GM23338 (cell line): Measurements from ENCODE around the gene PROC.

Experiments
- CREB1 ChIP-seq: fragments of 250-450 bp; sonication (Bioruptor Pico); IDR thresholded peaks from 2 replicates; pipeline ENCODE4 v1.5.0; 2020; ENCODE audit warnings: low read depth, mild to moderate bottlenecking, moderate library complexity
- EZH2 ChIP-seq: fragments of 200-600 bp; sonication (generic); IDR thresholded peaks from one replicate; pipeline ENCODE4 v1.8.0; 2017; ENCODE audit warnings: antibody characterized with exemption, mild to moderate bottlenecking, low read depth; ENCODE audit not compliant: unreplicated experiment
- EZH2phosphoT487 ChIP-seq: fragments of 200-600 bp; sonication (generic); IDR thresholded peaks from one replicate; pipeline ENCODE4 v1.8.1; 2018; ENCODE audit warnings: antibody characterized with exemption; ENCODE audit not compliant: unreplicated experiment
- JUNB ChIP-seq: IDR thresholded peaks from one replicate; pipeline ENCODE4 v1.6.1; 2016; ENCODE audit warnings: antibody characterized with exemption; ENCODE audit not compliant: unreplicated experiment
- NANOG ChIP-seq: IDR thresholded peaks from 2 replicates; pipeline ENCODE4 v1.6.1; 2016; ENCODE audit warnings: antibody characterized with exemption, borderline replicate concordance
- POLR2AphosphoS5 ChIP-seq: IDR thresholded peaks from 2 replicates; pipeline ENCODE4 v1.6.1; 2016; ENCODE audit warnings: antibody characterized with exemption, low read depth
- STAT1 ChIP-seq: IDR thresholded peaks from one replicate; pipeline ENCODE4 v1.6.1; 2016; ENCODE audit warnings: antibody characterized with exemption; ENCODE audit not compliant: unreplicated experiment
- TF ChIP-seq, protein P1 (sequence below), 2 experiments: fragments of 200-600 bp in 1 of 2; sonication (generic) in 1 of 2; conservative IDR thresholded peaks; 2 replicates each; pipeline versions ENCODE4 v1.5.1 to v1.6.1; 2016 to 2017; ENCODE audit warnings: antibody characterized with exemption in 2 of 2, low read depth in 2 of 2, mild to moderate bottlenecking in 2 of 2, moderate library complexity in 1 of 2
- TF ChIP-seq, protein P2 (sequence below): IDR thresholded peaks from one replicate; pipeline ENCODE4 v1.6.1; 2018; ENCODE audit warnings: antibody characterized with exemption; ENCODE audit not compliant: unreplicated experiment
- TF ChIP-seq, protein P3 (sequence below): fragments of 250-450 bp; sonication (Bioruptor Pico); IDR thresholded peaks from 2 replicates; pipeline ENCODE4 v1.5.0; 2020; ENCODE audit warnings: mild to moderate bottlenecking, moderate library complexity

DNA sequence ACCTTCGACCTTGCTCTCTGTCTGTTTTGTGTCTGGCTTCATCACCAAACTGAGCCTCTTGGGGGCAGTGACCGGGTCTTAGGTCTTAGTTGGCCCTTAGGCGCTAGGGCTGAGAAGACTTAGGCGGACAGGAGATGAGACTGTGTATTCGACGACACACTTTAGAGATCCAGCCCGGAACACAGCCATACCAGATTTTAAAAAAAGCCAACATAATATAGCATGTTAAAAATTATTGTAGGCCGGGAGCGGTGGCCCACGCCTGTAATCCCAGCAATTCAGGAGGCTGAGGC is 9.5 kb upstream of the PROC start:
- TF ChIP-seq, protein P1, sequence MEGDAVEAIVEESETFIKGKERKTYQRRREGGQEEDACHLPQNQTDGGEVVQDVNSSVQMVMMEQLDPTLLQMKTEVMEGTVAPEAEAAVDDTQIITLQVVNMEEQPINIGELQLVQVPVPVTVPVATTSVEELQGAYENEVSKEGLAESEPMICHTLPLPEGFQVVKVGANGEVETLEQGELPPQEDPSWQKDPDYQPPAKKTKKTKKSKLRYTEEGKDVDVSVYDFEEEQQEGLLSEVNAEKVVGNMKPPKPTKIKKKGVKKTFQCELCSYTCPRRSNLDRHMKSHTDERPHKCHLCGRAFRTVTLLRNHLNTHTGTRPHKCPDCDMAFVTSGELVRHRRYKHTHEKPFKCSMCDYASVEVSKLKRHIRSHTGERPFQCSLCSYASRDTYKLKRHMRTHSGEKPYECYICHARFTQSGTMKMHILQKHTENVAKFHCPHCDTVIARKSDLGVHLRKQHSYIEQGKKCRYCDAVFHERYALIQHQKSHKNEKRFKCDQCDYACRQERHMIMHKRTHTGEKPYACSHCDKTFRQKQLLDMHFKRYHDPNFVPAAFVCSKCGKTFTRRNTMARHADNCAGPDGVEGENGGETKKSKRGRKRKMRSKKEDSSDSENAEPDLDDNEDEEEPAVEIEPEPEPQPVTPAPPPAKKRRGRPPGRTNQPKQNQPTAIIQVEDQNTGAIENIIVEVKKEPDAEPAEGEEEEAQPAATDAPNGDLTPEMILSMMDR (conservative IDR thresholded peaks at IDR 0.05; ENCODE audit: low read depth in 2 of 2): peak; percentile 21 to 28; a peak in 3 of 4 replicates
- TF ChIP-seq POLR2AphosphoS5 (no peak), EZH2 (no peak), JUNB (no peak), CREB1 (no peak), EZH2phosphoT487 (no peak), NANOG (no peak), STAT1 (no peak)
- TF ChIP-seq, protein P2, sequence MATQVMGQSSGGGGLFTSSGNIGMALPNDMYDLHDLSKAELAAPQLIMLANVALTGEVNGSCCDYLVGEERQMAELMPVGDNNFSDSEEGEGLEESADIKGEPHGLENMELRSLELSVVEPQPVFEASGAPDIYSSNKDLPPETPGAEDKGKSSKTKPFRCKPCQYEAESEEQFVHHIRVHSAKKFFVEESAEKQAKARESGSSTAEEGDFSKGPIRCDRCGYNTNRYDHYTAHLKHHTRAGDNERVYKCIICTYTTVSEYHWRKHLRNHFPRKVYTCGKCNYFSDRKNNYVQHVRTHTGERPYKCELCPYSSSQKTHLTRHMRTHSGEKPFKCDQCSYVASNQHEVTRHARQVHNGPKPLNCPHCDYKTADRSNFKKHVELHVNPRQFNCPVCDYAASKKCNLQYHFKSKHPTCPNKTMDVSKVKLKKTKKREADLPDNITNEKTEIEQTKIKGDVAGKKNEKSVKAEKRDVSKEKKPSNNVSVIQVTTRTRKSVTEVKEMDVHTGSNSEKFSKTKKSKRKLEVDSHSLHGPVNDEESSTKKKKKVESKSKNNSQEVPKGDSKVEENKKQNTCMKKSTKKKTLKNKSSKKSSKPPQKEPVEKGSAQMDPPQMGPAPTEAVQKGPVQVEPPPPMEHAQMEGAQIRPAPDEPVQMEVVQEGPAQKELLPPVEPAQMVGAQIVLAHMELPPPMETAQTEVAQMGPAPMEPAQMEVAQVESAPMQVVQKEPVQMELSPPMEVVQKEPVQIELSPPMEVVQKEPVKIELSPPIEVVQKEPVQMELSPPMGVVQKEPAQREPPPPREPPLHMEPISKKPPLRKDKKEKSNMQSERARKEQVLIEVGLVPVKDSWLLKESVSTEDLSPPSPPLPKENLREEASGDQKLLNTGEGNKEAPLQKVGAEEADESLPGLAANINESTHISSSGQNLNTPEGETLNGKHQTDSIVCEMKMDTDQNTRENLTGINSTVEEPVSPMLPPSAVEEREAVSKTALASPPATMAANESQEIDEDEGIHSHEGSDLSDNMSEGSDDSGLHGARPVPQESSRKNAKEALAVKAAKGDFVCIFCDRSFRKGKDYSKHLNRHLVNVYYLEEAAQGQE: no peak
- TF ChIP-seq, protein P3, sequence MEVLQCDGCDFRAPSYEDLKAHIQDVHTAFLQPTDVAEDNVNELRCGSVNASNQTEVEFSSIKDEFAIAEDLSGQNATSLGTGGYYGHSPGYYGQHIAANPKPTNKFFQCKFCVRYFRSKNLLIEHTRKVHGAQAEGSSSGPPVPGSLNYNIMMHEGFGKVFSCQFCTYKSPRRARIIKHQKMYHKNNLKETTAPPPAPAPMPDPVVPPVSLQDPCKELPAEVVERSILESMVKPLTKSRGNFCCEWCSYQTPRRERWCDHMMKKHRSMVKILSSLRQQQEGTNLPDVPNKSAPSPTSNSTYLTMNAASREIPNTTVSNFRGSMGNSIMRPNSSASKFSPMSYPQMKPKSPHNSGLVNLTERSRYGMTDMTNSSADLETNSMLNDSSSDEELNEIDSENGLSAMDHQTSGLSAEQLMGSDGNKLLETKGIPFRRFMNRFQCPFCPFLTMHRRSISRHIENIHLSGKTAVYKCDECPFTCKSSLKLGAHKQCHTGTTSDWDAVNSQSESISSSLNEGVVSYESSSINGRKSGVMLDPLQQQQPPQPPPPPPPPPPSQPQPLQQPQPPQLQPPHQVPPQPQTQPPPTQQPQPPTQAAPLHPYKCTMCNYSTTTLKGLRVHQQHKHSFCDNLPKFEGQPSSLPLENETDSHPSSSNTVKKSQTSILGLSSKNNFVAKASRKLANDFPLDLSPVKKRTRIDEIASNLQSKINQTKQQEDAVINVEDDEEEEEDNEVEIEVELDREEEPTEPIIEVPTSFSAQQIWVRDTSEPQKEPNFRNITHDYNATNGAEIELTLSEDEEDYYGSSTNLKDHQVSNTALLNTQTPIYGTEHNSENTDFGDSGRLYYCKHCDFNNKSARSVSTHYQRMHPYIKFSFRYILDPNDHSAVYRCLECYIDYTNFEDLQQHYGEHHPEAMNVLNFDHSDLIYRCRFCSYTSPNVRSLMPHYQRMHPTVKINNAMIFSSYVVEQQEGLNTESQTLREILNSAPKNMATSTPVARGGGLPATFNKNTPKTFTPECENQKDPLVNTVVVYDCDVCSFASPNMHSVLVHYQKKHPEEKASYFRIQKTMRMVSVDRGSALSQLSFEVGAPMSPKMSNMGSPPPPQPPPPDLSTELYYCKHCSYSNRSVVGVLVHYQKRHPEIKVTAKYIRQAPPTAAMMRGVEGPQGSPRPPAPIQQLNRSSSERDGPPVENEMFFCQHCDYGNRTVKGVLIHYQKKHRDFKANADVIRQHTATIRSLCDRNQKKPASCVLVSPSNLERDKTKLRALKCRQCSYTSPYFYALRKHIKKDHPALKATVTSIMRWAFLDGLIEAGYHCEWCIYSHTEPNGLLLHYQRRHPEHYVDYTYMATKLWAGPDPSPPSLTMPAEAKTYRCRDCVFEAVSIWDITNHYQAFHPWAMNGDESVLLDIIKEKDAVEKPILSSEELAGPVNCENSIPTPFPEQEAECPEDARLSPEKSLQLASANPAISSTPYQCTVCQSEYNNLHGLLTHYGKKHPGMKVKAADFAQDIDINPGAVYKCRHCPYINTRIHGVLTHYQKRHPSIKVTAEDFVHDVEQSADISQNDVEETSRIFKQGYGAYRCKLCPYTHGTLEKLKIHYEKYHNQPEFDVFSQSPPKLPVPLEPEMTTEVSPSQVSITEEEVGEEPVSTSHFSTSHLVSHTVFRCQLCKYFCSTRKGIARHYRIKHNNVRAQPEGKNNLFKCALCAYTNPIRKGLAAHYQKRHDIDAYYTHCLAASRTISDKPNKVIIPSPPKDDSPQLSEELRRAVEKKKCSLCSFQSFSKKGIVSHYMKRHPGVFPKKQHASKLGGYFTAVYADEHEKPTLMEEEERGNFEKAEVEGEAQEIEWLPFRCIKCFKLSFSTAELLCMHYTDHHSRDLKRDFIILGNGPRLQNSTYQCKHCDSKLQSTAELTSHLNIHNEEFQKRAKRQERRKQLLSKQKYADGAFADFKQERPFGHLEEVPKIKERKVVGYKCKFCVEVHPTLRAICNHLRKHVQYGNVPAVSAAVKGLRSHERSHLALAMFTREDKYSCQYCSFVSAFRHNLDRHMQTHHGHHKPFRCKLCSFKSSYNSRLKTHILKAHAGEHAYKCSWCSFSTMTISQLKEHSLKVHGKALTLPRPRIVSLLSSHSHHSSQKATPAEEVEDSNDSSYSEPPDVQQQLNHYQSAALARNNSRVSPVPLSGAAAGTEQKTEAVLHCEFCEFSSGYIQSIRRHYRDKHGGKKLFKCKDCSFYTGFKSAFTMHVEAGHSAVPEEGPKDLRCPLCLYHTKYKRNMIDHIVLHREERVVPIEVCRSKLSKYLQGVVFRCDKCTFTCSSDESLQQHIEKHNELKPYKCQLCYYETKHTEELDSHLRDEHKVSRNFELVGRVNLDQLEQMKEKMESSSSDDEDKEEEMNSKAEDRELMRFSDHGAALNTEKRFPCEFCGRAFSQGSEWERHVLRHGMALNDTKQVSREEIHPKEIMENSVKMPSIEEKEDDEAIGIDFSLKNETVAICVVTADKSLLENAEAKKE (CRISPR knock-in tag): no peak
